NCI-H2196 treated with DMSO at 0.1 percent for 48 hours (cell line): ENCODE results near the gene RXRG.
A peak's percentile ranks its signal among the peaks of the same experiment; 100 is the strongest.

ENCODE experiments used
- DNase-seq: peaks from one replicate; lab custom pipeline; 2025; ENCODE audit not compliant: unreplicated experiment; lab: John Stamatoyannopoulos, UW

RXRG gene

GRCh38 chr1:165411396-165411795 is 33.5 kb downstream of the RXRG start:
- no peak for DNase-seq

- no peak for DNase-seq
These were observed 35.1 kb downstream of the RXRG start for GRCh38 chr1:165409657-165410358.

GRCh38 chr1:165408518-165408917 is 36.4 kb downstream of the RXRG start:
- DNase-seq = peak; percentile 21

- no peak for DNase-seq
These were observed 37.5 kb downstream of the RXRG start for GRCh38 chr1:165407398-165407797.

GRCh38 chr1:165403835-165404482 is 41.0 kb downstream of the RXRG start:
- peak; percentile 22 for DNase-seq

GRCh38 chr1:165402517-165403111 is 42.3 kb downstream of the RXRG start:
- no peak for DNase-seq

- DNase-seq = no peak
These were observed 47.0 kb downstream of the RXRG start for GRCh38 chr1:165397944-165398343.

- DNase-seq = no peak
These were observed 49.0 kb downstream of the RXRG start for GRCh38 chr1:165395901-165396300.

GRCh38 chr1:165395478-165395877 is 49.4 kb downstream of the RXRG start:
- DNase-seq = peak; percentile 54

GRCh38 chr1:165392634-165393571 is 52.0 kb downstream of the RXRG start:
- DNase-seq = peak; percentile 74

- no peak for DNase-seq
These were observed 55.3 kb downstream of the RXRG start for GRCh38 chr1:165389609-165390008.

GRCh38 chr1:165387961-165388360 is 57.0 kb downstream of the RXRG start:
- no peak for DNase-seq

- DNase-seq = no peak
These were observed 57.4 kb downstream of the RXRG start for GRCh38 chr1:165387505-165387904.

GRCh38 chr1:165383599-165384405 is 61.1 kb downstream of the RXRG start:
- DNase-seq = no peak

GRCh38 chr1:165383067-165383466 is 61.9 kb downstream of the RXRG start:
- DNase-seq = no peak

- DNase-seq = no peak
These were observed 63.0 kb downstream of the RXRG start for GRCh38 chr1:165381745-165382505.

- DNase-seq = no peak
These were observed 68.1 kb downstream of the RXRG start for GRCh38 chr1:165376811-165377311.

GRCh38 chr1:165376041-165376810 is 68.7 kb downstream of the RXRG start:
- DNase-seq = peak; percentile 93

GRCh38 chr1:165375623-165376022 is 69.3 kb downstream of the RXRG start:
- no peak for DNase-seq
